K562 (cell line): ENCODE results near the gene ZNF618. TPM values are rescaled to one million over a fixed set of nuclear protein-coding genes. Genes with fewer than 3 reads are reported as not detected.
A peak's percentile ranks its signal among the peaks of the same experiment; 100 is the strongest.

Source experiments
- ATAC-seq: fragments of 200-7000 bp; cut with Tn5 transposase; 3 replicates; pipeline ENCODE4 v1.9.1; 2020; ENCODE audit warnings: moderate library complexity
- BruUV-seq: library from RNA; stranded (reverse); fragments of 400-500 nt; replicated peaks from 2 replicates; lab custom pipeline; 2021; lab: Mats Ljungman, UMichigan
- CTCF ChIA-PET: fragments of 300-600 bp; formaldehyde crosslinking; extraction: SDS; loops from one replicate; lab custom pipeline; 2021; ENCODE audit warnings: low intra/inter-chr PET ratio; lab: Yijun Ruan, JAX
- POLR2A ChIA-PET: fragments of 300-600, 350-650 bp; sonication (Branson Sonifier 250); formaldehyde crosslinking; extraction: SDS; loops from one replicate; lab custom pipeline; 2021; ENCODE audit warnings: antibody characterized with exemption, inconsistent platforms; lab: Yijun Ruan, JAX
- DNase-seq, 4 experiments: peaks; one replicate each; pipeline versions ENCODE4 v3.0.0 to v3.0.0-alpha.2; 2011 to 2018; ENCODE audit warnings: low spot score in 3 of 4, mixed read lengths in 3 of 4; ENCODE audit errors: extremely low read depth in 1 of 4
- FAIRE-seq: peaks from 2 replicates; lab custom pipeline; 2011; peaks lifted over from hg19 to GRCh38; lab: Jason Lieb, UNC
- H2AFZ ChIP-seq: 2 replicates; pipeline ENCODE4 v1.6.0; 2011; ENCODE audit warnings: low read depth, low read length, control low read depth, inconsistent platforms
- H3K27ac ChIP-seq: fragments of 200-600 bp; 3 replicates; pipeline ENCODE4 v1.8.0; 2011; ENCODE audit warnings: low read depth, mild to moderate bottlenecking, control low read depth, inconsistent platforms, low read length, moderate library complexity, mixed read lengths; ENCODE audit errors: extremely low read depth
- H3K27me3 ChIP-seq, 2 experiments: fragments of 300-600 bp in 1 of 2; 2 replicates in 1 of 2; 3 replicates in 1 of 2; pipeline versions ENCODE4 v1.6.0 to v1.8.0; 2011; ENCODE audit warnings: inconsistent platforms in 2 of 2, low read length in 2 of 2, mild to moderate bottlenecking in 1 of 2, mixed read lengths in 1 of 2, moderate library complexity in 1 of 2; ENCODE audit not compliant: control insufficient read depth in 2 of 2, insufficient read depth in 2 of 2
- H3K36me3 ChIP-seq: fragments of 300-600 bp; 3 replicates; pipeline ENCODE4 v1.8.0; 2011; ENCODE audit warnings: mild to moderate bottlenecking, low read length, inconsistent platforms; ENCODE audit not compliant: control insufficient read depth, insufficient read depth
- H3K4me1 ChIP-seq, 2 experiments: fragments of 200-600 bp in 1 of 2; replicated peaks in 1 of 2; 2 replicates in 1 of 2; 3 replicates in 1 of 2; pipeline versions ENCODE4 v1.5.1 to v1.8.0; 2011; ENCODE audit warnings: inconsistent platforms in 2 of 2, low read length in 2 of 2, mild to moderate bottlenecking in 1 of 2, mixed read lengths in 1 of 2, moderate library complexity in 1 of 2; ENCODE audit not compliant: control insufficient read depth in 2 of 2, insufficient read depth in 2 of 2
- H3K4me2 ChIP-seq: 2 replicates; pipeline ENCODE4 v1.6.1; 2011; ENCODE audit warnings: low read length, control low read depth, inconsistent platforms, mixed read lengths; ENCODE audit not compliant: insufficient read depth
- H3K4me3 ChIP-seq: fragments of 200-600 bp; sonication (generic), shearing (Covaris generic); 2 replicates; pipeline ENCODE4 v1.5.1; 2016; ENCODE audit warnings: control low read depth, inconsistent platforms
- H3K79me2 ChIP-seq: fragments of 200-600 bp; 3 replicates; pipeline ENCODE4 v1.8.0; 2011; ENCODE audit warnings: low read length, inconsistent platforms; ENCODE audit not compliant: control insufficient read depth, insufficient read depth
- H3K9ac ChIP-seq, 2 experiments: 2 replicates each; pipeline versions ENCODE4 v1.6.0 to v1.6.1; 2011; ENCODE audit warnings: low read depth in 2 of 2, low read length in 2 of 2, control low read depth in 1 of 2, inconsistent platforms in 1 of 2, mild to moderate bottlenecking in 1 of 2, mixed read lengths in 1 of 2; ENCODE audit not compliant: insufficient read depth in 1 of 2
- H3K9me1 ChIP-seq: one replicate; pipeline ENCODE4 v1.6.0; 2011; ENCODE audit warnings: inconsistent platforms, mild to moderate bottlenecking, low read length, moderate library complexity; ENCODE audit not compliant: control insufficient read depth, insufficient read depth
- H3K9me3 ChIP-seq: replicated peaks from 2 replicates; pipeline ENCODE4 v1.5.1; 2011; ENCODE audit warnings: low read depth, low read length, inconsistent platforms; ENCODE audit not compliant: control insufficient read depth, insufficient read depth
- H4K20me1 ChIP-seq: replicated peaks from 2 replicates; pipeline ENCODE4 v1.6.1; 2011; ENCODE audit warnings: low read length, inconsistent platforms, mixed read lengths; ENCODE audit not compliant: control insufficient read depth, insufficient read depth
- BDP1 ChIP-seq: IDR thresholded peaks from 3 replicates; pipeline ENCODE4 v1.6.1; 2011; ENCODE audit not compliant: insufficient read length, insufficient read depth
- C11orf30 ChIP-seq: fragments of 450-650 bp; IDR thresholded peaks from 2 replicates; pipeline ENCODE4 v1.6.1; 2016; ENCODE audit warnings: low read depth, mild to moderate bottlenecking
- ELF1 ChIP-seq: fragments of 200-800 bp; sonication (Bioruptor generic); IDR thresholded peaks from 2 replicates; pipeline ENCODE4 v1.6.1; 2016; ENCODE audit warnings: missing genetic modification characterization, missing compliant biosample characterization
- GTF2E2 ChIP-seq: fragments of 200-800 bp; sonication (Bioruptor generic); IDR thresholded peaks from 2 replicates; pipeline ENCODE4 v1.6.1; 2016; ENCODE audit warnings: missing genetic modification characterization, missing compliant biosample characterization
- KLF13 ChIP-seq: fragments of 450-650 bp; IDR thresholded peaks from 2 replicates; pipeline ENCODE4 v1.6.1; 2016; ENCODE audit warnings: missing genetic modification characterization, low read depth, mild to moderate bottlenecking, missing compliant biosample characterization, moderate library complexity, borderline replicate concordance
- MTF1 ChIP-seq: fragments of 250-450 bp; sonication (Bioruptor Pico); IDR thresholded peaks from 2 replicates; pipeline ENCODE4 v1.9.0; 2021; ENCODE audit warnings: moderate library complexity, mild to moderate bottlenecking, inconsistent platforms, borderline replicate concordance
- NFRKB ChIP-seq: fragments of 450-650 bp; IDR thresholded peaks from 2 replicates; pipeline ENCODE4 v1.6.1; 2016; ENCODE audit warnings: low read depth
- RUNX1 ChIP-seq: sonication (generic); IDR thresholded peaks from 2 replicates; pipeline ENCODE4 v1.6.1; 2016; ENCODE audit warnings: antibody characterized with exemption, low read depth
- SIX5 ChIP-seq, 2 experiments: IDR thresholded peaks; 2 replicates each; pipeline ENCODE4 v1.6.1; 2011; ENCODE audit warnings: low read length in 2 of 2, borderline replicate concordance in 1 of 2, low read depth in 1 of 2, mild to moderate bottlenecking in 1 of 2, moderate library complexity in 1 of 2; ENCODE audit not compliant: insufficient read depth in 1 of 2
- ZNF146 ChIP-seq: IDR thresholded peaks from one replicate; pipeline ENCODE4 v1.6.1; 2018; ENCODE audit warnings: missing compliant biosample characterization; ENCODE audit not compliant: unreplicated experiment
- ZNF316 ChIP-seq: fragments of 450-650 bp; IDR thresholded peaks from 2 replicates; pipeline ENCODE4 v1.6.1; 2016
- ZNF780A ChIP-seq: fragments of 250-450 bp; sonication (Bioruptor Pico); IDR thresholded peaks from 2 replicates; pipeline ENCODE4 v1.5.0; 2021; ENCODE audit warnings: mild to moderate bottlenecking
- WGBS: fragments of 100-300 bp; shearing (Covaris generic); methylation state at CpG from one replicate; pipeline ENCODE4 v1.1.6; 2016; ENCODE audit warnings: low coverage, mixed read lengths; ENCODE audit not compliant: insufficient coverage; ENCODE audit errors: missing lambda C conversion rate; 5-methylcytosine and 5-hydroxymethylcytosine counted together
- in situ Hi-C: fragments of 300-500 bp; cut with MboI; formaldehyde crosslinking; loops from 4 replicates; pipeline ENCODE4 v1.15.0; 2018; ENCODE audit warnings: inconsistent platforms, mixed read lengths
- intact Hi-C: fragments of 100-400 bp; cut with micrococcal nuclease; formaldehyde crosslinking; loops from 2 replicates; pipeline ENCODE4 v1.14.2; 2022
- polyA plus RNA-seq, 8 experiments: library from polyadenylated mRNA; depleted of rRNA in 4 of 8; stranded (reverse) in 5 of 8; unstranded in 3 of 8; fragments of >200 nt; fragmentation: Nextera tagmentation in 2 of 8; fragmentation: Illumina TruSeq in 1 of 8; extraction: Ambion mirVana in 2 of 8; extraction: Trizol in 1 of 8; gene quantifications; 2 replicates each; pipeline versions ENCODE4 v1.2.1 to v1.2.3, GENCODE V29; 2011 to 2014; ENCODE audit warnings: inconsistent platforms in 1 of 8, missing spikeins in 1 of 8
- total RNA-seq, 7 experiments: library from RNA; depleted of rRNA in 6 of 7; stranded (reverse); fragments of >200 nt in 6 of 7; fragmentation: Illumina TruSeq in 2 of 7; extraction: Trizol in 2 of 7; gene quantifications; 2 replicates each; pipeline versions ENCODE4 v1.2.1 to v1.2.3, GENCODE V29; 2011 to 2021; ENCODE audit warnings: low replicate concordance in 1 of 7
- TF ChIP-seq, protein P1 (sequence below): sonication (generic); formaldehyde crosslinking; IDR thresholded peaks from 2 replicates; pipeline ENCODE4 v1.8.0; 2023; ENCODE audit warnings: mild to moderate bottlenecking, missing genetic modification reagents

The ZNF618 gene
- total and polyA plus RNA-seq, 9 of the 15 experiments (the other 6 are each of a cell fraction or from before 2014, with no cell fraction given) = 0.08 to 13.7 (median 3.4) TPM

DNA sequence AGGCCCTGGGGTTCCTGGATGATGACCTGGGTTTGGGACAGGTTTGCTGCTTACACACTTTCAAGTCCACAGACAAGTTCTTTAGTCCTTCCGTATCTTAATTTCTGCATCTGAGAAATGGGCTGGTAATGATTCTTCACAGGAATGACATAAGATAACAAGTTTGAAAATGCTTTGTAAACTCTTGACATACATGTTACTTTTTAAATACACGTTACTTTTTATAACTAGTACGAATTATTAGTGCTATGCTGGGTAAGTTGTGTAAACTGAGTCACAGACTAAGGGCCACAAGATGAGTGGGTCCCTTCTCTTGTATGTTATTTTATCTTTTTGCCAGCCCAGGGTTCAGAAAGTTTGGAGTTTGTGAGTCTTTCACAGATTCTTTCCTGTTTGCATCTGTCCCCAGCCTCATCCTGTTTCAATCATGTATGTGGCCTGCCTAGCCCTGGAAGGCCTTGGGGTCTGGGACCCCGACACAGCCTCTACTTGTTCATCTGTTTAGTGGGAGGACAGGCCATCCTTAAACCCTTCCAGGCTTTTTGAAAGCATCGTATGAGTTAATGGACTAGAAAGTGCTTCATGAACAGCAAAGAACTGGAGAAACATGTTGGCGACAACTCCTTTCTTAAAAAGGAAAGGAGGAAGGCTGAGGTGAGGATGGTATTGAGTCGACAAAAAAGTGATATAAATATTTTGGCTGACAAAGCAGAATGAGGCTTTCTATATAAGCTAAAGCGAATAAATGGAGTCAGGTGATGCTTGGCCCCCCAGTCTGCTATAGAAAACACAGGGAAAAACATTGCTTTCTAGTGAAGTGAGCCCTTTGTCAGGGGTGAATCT is 9.3 kb downstream of the ZNF618 start (continued):
- no peak for TF ChIP-seq GTF2E2 (tag)
- no peak for TF ChIP-seq BDP1
- 0 out of 2 replicates have a peak, but pooled peaks have one; percentile 8 for TF ChIP-seq ELF1 (tag)
- TF ChIP-seq C11orf30 = peak; percentile 59; the same call in 1 of the 2 replicates
- peak; percentile 76 for TF ChIP-seq ZNF316
- 0 out of 2 replicates have a peak, but pooled peaks have one; percentile 2 for TF ChIP-seq NFRKB

DNA sequence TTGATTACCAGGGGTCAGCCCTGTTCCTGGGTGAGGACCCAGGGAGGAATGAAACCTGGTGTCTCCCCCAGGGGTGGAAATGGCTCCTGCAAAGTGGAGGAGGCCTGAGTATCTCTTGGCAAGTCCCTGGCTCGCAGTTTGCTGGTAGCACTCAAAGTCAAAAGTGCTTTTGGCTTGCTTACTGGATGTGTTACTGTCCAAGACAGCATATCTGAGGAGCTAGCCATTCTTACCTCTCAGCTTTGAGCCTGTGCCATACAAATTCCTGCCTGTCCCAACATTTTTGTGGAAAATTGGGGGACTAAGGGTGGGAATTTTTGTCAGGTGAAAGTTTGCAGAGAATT is 9.9 kb downstream of the ZNF618 start:
- no peaks in the 10 kb centered on the region for H3K9me1 ChIP-seq
- ChIA-PET CTCF (no interaction called here), POLR2A (interaction anchor here (0.7 to 1.0 kb wide), 2 partner anchors 15 to 42 kb away, joined by 3 read pairs; no protein-coding TSS in a partner anchor)
- no peaks in the 10 kb centered on the region for H3K27me3 ChIP-seq
- no peak for DNase-seq
- no peaks in the 10 kb centered on the region; the same call in 1 of the 2 replicates for H4K20me1 ChIP-seq
- H3K4me1 ChIP-seq = peaks cover 3 to 47% of the 10 kb centered on the region in 2 experiments; a peak in 4 of 5 replicates
- ATAC-seq = peak; percentile 15
- H3K27ac ChIP-seq = peak overlapping the region; percentile 67
- H3K36me3 ChIP-seq = peaks cover 4% of the 10 kb centered on the region; the same call in 2 of the 3 replicates
- in situ Hi-C loops (no loop called here), intact Hi-C loops (loop anchor here (5.0 kb wide), 1 partner anchor 76 kb away; no protein-coding TSS in a partner anchor)
- no TSS peak for BruUV-seq
- H3K9ac ChIP-seq = peak overlapping the region; percentile 39 to 55; a peak in 3 of 4 replicates
- no peak overlapping the region for H3K4me3 ChIP-seq
- peak overlapping the region; percentile 12; the same call in 1 of the 2 replicates for H2AFZ ChIP-seq
- FAIRE-seq = peak; percentile 65
- peaks cover 77% of the 10 kb centered on the region for H3K79me2 ChIP-seq
- WGBS = no CpG with 5 or more reads among the region's 1 CpG
- H3K9me3 ChIP-seq = peaks cover 2% of the 10 kb centered on the region
- TF ChIP-seq ZNF780A (no peak), KLF13 (tag) (no peak), SIX5 (IDR thresholded peaks at IDR 0.05; ENCODE audit: borderline replicate concordance in 1 of 2, insufficient read depth in 1 of 2, low read depth in 1 of 2, low read length in 2 of 2) (no peak), ZNF146 (no peak), RUNX1 (no peak), MTF1 (CRISPR knock-in tag) (no peak)
- TF ChIP-seq, protein P1, sequence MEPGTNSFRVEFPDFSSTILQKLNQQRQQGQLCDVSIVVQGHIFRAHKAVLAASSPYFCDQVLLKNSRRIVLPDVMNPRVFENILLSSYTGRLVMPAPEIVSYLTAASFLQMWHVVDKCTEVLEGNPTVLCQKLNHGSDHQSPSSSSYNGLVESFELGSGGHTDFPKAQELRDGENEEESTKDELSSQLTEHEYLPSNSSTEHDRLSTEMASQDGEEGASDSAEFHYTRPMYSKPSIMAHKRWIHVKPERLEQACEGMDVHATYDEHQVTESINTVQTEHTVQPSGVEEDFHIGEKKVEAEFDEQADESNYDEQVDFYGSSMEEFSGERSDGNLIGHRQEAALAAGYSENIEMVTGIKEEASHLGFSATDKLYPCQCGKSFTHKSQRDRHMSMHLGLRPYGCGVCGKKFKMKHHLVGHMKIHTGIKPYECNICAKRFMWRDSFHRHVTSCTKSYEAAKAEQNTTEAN = no peak
- peak overlapping the region; percentile 60 for H3K4me2 ChIP-seq
